A549 (cell line): ENCODE measurements around the gene FBXL7. TPM values are rescaled to one million over a fixed set of nuclear protein-coding genes. Genes with fewer than 3 reads are reported as not detected.

Experiments
- ATAC-seq, 2 experiments: fragments of 200-7000 bp in 1 of 2; fragments of >200 bp in 1 of 2; cut with Nextera tagmentation in 1 of 2; cut with Tn5 transposase in 1 of 2; 3 replicates each; pipeline versions ENCODE4 v1.8.0 to v1.9.1; 2018 to 2020; ENCODE audit warnings: mild to moderate bottlenecking in 1 of 2, moderate library complexity in 1 of 2
- CTCF ChIA-PET: fragments of 300-600 bp; sonication (Branson Sonifier 250); formaldehyde crosslinking; extraction: SDS; loops from one replicate; lab custom pipeline; 2021; ENCODE audit warnings: antibody characterized with exemption, inconsistent platforms; lab: Yijun Ruan, JAX
- POLR2A ChIA-PET: fragments of 350-600 bp; formaldehyde crosslinking; extraction: SDS; loops from one replicate; lab custom pipeline; 2021; ENCODE audit warnings: antibody characterized with exemption, inconsistent platforms; lab: Yijun Ruan, JAX
- DNase-seq, 2 experiments: peaks; one replicate each; pipeline versions ENCODE4 v3.0.0 to v3.0.0-alpha.2; 2011 to 2016; ENCODE audit warnings: low read depth in 1 of 2, low spot score in 1 of 2
- FAIRE-seq: peaks from 2 replicates; lab custom pipeline; 2011; peaks lifted over from hg19 to GRCh38; lab: Jason Lieb, UNC
- H3K27ac ChIP-seq, 2 experiments: fragments of >200 bp; sonication (Bioruptor Twin); formaldehyde crosslinking; 3 replicates each; pipeline ENCODE4 v1.5.1; 2016 to 2017
- H3K4me1 ChIP-seq: fragments of >200 bp; sonication (Bioruptor Twin); formaldehyde crosslinking; 3 replicates; pipeline ENCODE4 v1.6.1; 2016
- H3K4me2 ChIP-seq: fragments of >200 bp; sonication (Bioruptor Twin); formaldehyde crosslinking; 3 replicates; pipeline ENCODE4 v1.6.1; 2016
- H3K4me3 ChIP-seq: fragments of >200 bp; sonication (Bioruptor Twin); formaldehyde crosslinking; 3 replicates; pipeline ENCODE4 v1.5.1; 2016
- H3K9me3 ChIP-seq: fragments of >200 bp; sonication (Bioruptor Twin); formaldehyde crosslinking; 3 replicates; pipeline ENCODE4 v1.6.1; 2016
- CBX8 ChIP-seq: fragments of 200-600 bp; sonication (generic); IDR thresholded peaks from 2 replicates; pipeline ENCODE4 v1.6.1; 2016
- CTCF ChIP-seq: fragments of >200 bp; sonication (Bioruptor Twin); formaldehyde crosslinking; IDR thresholded peaks from 3 replicates; pipeline ENCODE4 v1.5.1; 2016
- EHF ChIP-seq: fragments of 250-450 bp; sonication (Bioruptor Pico); IDR thresholded peaks from 2 replicates; pipeline ENCODE4 v1.5.0; 2020; ENCODE audit warnings: mild to moderate bottlenecking
- EHMT2 ChIP-seq: fragments of 200-600 bp; sonication (generic); IDR thresholded peaks from 2 replicates; pipeline ENCODE4 v1.6.1; 2016; ENCODE audit warnings: antibody characterized with exemption, low read depth, mild to moderate bottlenecking, moderate library complexity
- ELK1 ChIP-seq: fragments of 150-350 bp; IDR thresholded peaks from 2 replicates; pipeline ENCODE4 v1.6.1; 2014; ENCODE audit warnings: low read depth, mild to moderate bottlenecking, low read length
- ESRRA ChIP-seq: fragments of 150-350 bp; IDR thresholded peaks from 2 replicates; pipeline ENCODE4 v1.6.1; 2014; ENCODE audit warnings: mild to moderate bottlenecking, low read length, borderline replicate concordance
- HOXB5 ChIP-seq: fragments of 250-450 bp; sonication (Bioruptor Pico); IDR thresholded peaks from 2 replicates; pipeline ENCODE4 v1.5.0; 2020; ENCODE audit warnings: mild to moderate bottlenecking, moderate library complexity
- MAFK ChIP-seq: fragments of 450-650 bp; IDR thresholded peaks from 2 replicates; pipeline ENCODE4 v1.6.1; 2014; ENCODE audit not compliant: partially characterized antibody
- MAX ChIP-seq: IDR thresholded peaks from 2 replicates; pipeline ENCODE4 v1.6.1; 2012
- MAZ ChIP-seq: fragments of 150-350 bp; IDR thresholded peaks from 2 replicates; pipeline ENCODE4 v1.6.1; 2014; ENCODE audit warnings: antibody characterized with exemption, low read depth, low read length, borderline replicate concordance
- MYC ChIP-seq: IDR thresholded peaks from 2 replicates; pipeline ENCODE4 v1.6.1; 2012; ENCODE audit warnings: mild to moderate bottlenecking, inconsistent platforms, low read length, improper control_type of control experiment, borderline replicate concordance
- NPAS2 ChIP-seq: fragments of 250-450 bp; sonication (Bioruptor Pico); IDR thresholded peaks from 2 replicates; pipeline ENCODE4 v1.8.0; 2022; ENCODE audit warnings: mild to moderate bottlenecking, moderate library complexity, borderline replicate concordance
- RCOR1 ChIP-seq: fragments of 150-350 bp; IDR thresholded peaks from 2 replicates; pipeline ENCODE4 v1.6.1; 2014; ENCODE audit warnings: antibody characterized with exemption, low read length, low read depth
- REST ChIP-seq: fragments of 200-600 bp; sonication (generic); IDR thresholded peaks from 2 replicates; pipeline ENCODE4 v1.6.1; 2016; ENCODE audit warnings: antibody characterized with exemption, mild to moderate bottlenecking, moderate library complexity
- RFX5 ChIP-seq: fragments of 450-650 bp; IDR thresholded peaks from 2 replicates; pipeline ENCODE4 v1.7.1; 2014; ENCODE audit warnings: antibody characterized with exemption, mild to moderate bottlenecking, moderate library complexity
- TFCP2L1 ChIP-seq: fragments of 250-450 bp; sonication (Bioruptor Pico); IDR thresholded peaks from 2 replicates; pipeline ENCODE4 v1.5.0; 2021; ENCODE audit warnings: mild to moderate bottlenecking
- USF2 ChIP-seq: fragments of 450-650 bp; IDR thresholded peaks from 2 replicates; pipeline ENCODE4 v1.6.1; 2014; ENCODE audit warnings: antibody characterized with exemption
- WGBS: methylation state at CpG from one replicate; pipeline ENCODE4 v1.1.6; 2017; ENCODE audit errors: missing lambda C conversion rate; 5-methylcytosine and 5-hydroxymethylcytosine counted together
- polyA plus RNA-seq, 4 experiments: library from polyadenylated mRNA; depleted of rRNA in 3 of 4; stranded (reverse); fragments of >200 nt; fragmentation: RNase III in 1 of 4; extraction: RNeasy Plus Mini Kit Qiagen cat#74134 plus additional on column Dnase treatment in 1 of 4; gene quantifications; 2 replicates in 3 of 4; 3 replicates in 1 of 4; pipeline ENCODE4 v1.2.3, GENCODE V29; 2011 to 2017

The FBXL7 gene
- polyA plus RNA-seq, 2 of the 4 experiments (the other 2 are of a cell fraction): 0.90 to 1.7 TPM

GRCh38 chr5:15797116-15797515 lies 297.1 kb downstream of the FBXL7 start:
- CTCF ChIA-PET: no interaction called here
- 6% methylated on average over 1 of the region's 1 CpG for whole genome bisulfite sequencing
- FAIRE-seq: no peak

More at GRCh38 chr5:15797116-15797515, 297.1 kb downstream of the FBXL7 start:
- no peak overlapping the region for H3K27ac ChIP-seq
- no peak for TF ChIP-seq HOXB5 (CRISPR knock-in tag)
- no peak for TF ChIP-seq TFCP2L1
- TF ChIP-seq CBX8: no peak
- no peak for TF ChIP-seq CTCF
- TF ChIP-seq MAX: no peak
- no peak for TF ChIP-seq MAZ
- TF ChIP-seq RCOR1: no peak
- no peak for TF ChIP-seq NPAS2 (CRISPR knock-in tag)
- TF ChIP-seq MYC: no peak
- no peak for TF ChIP-seq USF2
- no peak for TF ChIP-seq EHMT2
- TF ChIP-seq ELK1: no peak
- no peak for TF ChIP-seq RFX5
- no peak for TF ChIP-seq REST
- no peak for TF ChIP-seq ESRRA
- no peak for TF ChIP-seq EHF (CRISPR knock-in tag)
- TF ChIP-seq MAFK: no peak
- ATAC-seq: no peak
- no peak overlapping the region for H3K4me2 ChIP-seq
- H3K4me1 ChIP-seq: no peaks in the 10 kb centered on the region
- no peak for DNase-seq
- POLR2A ChIA-PET: no interaction called here
- H3K4me3 ChIP-seq: no peak overlapping the region
- H3K9me3 ChIP-seq: no peaks in the 10 kb centered on the region
